Fibroblast of lung (primary cell): ENCODE measurements around the gene P2RY6.

ENCODE experiments used
- EZH2 ChIP-seq: IDR thresholded peaks from 2 replicates; pipeline ENCODE4 v1.5.1; 2012; ENCODE audit warnings: low read length, control low read depth, mild to moderate bottlenecking; ENCODE audit errors: missing control alignments
- TF ChIP-seq, protein P1 (sequence below), 2 donors: IDR thresholded peaks in 1 of 2; conservative IDR thresholded peaks in 1 of 2; 1 replicate in 1 of 2; 2 replicates in 1 of 2; pipeline ENCODE4 v1.5.1; 2011 to 2012; ENCODE audit warnings: low read length in 2 of 2, control low read depth in 1 of 2, inconsistent platforms in 1 of 2, low read depth in 1 of 2, mild to moderate bottlenecking in 1 of 2

DNA sequence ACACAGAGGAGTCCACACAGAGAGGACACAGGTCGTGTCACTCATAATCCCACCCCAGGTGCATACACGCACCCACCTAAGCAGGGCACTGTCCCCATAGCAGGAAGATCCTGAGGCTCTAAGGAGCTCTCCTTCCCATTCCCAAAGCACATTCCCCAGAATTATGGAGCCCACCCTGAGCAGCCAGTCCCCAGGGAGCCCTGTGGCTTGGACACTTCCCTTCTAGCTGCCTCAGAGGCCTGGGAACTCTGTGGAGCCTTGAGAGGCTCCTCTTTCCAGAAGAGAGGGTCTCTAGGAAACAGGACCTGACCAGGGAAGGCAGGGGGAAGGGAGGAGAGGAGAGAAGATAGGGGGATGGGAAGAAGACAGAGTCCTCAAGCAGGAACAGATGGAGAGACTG is 65.7 kb downstream of the P2RY6 start:
- TF ChIP-seq, protein P1, sequence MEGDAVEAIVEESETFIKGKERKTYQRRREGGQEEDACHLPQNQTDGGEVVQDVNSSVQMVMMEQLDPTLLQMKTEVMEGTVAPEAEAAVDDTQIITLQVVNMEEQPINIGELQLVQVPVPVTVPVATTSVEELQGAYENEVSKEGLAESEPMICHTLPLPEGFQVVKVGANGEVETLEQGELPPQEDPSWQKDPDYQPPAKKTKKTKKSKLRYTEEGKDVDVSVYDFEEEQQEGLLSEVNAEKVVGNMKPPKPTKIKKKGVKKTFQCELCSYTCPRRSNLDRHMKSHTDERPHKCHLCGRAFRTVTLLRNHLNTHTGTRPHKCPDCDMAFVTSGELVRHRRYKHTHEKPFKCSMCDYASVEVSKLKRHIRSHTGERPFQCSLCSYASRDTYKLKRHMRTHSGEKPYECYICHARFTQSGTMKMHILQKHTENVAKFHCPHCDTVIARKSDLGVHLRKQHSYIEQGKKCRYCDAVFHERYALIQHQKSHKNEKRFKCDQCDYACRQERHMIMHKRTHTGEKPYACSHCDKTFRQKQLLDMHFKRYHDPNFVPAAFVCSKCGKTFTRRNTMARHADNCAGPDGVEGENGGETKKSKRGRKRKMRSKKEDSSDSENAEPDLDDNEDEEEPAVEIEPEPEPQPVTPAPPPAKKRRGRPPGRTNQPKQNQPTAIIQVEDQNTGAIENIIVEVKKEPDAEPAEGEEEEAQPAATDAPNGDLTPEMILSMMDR (conservative IDR thresholded peaks at IDR 0.05 in 1 of 2, IDR thresholded peaks at IDR 0.05 in 1 of 2; ENCODE audit: low read depth in 1 of 2, low read length in 2 of 2) = no peak
- no peak for TF ChIP-seq EZH2
